HG03159 (cell line): ENCODE data around the gene EEF1AKMT3.
"Not testable (repeated sequence)": the region's sequence is repeated elsewhere in the genome, so short reads cannot be mapped to it uniquely, and the experiment has no call there.

Experiments
- ATAC-seq: cut with Tn5 transposase; IDR thresholded peaks from one replicate; pipeline ENCODE4 v1.9.1; 2021; ENCODE audit warnings: mild to moderate bottlenecking, moderate library complexity; ENCODE audit not compliant: unreplicated experiment

The EEF1AKMT3 gene

GRCh38 chr12:57815177-57816000 lies 43.0 kb downstream of the EEF1AKMT3 start:
- no peak for ATAC-seq

- no peak for ATAC-seq
These were observed 43.8 kb downstream of the EEF1AKMT3 start for GRCh38 chr12:57816001-57816854.

GRCh38 chr12:57816855-57817151 lies 44.4 kb downstream of the EEF1AKMT3 start:
- ATAC-seq, result no peak

GRCh38 chr12:57817261-57817989 lies 45.0 kb downstream of the EEF1AKMT3 start:
- no peak for ATAC-seq

GRCh38 chr12:57817990-57818331 lies 45.5 kb downstream of the EEF1AKMT3 start:
- ATAC-seq, result not testable (repeated sequence)

GRCh38 chr12:57820119-57820518 lies 47.7 kb downstream of the EEF1AKMT3 start:
- ATAC-seq, result not testable (repeated sequence)

- not testable (repeated sequence) for ATAC-seq
These were observed 48.6 kb downstream of the EEF1AKMT3 start for GRCh38 chr12:57821015-57821414.

GRCh38 chr12:57821474-57822214 lies 49.2 kb downstream of the EEF1AKMT3 start:
- no peak for ATAC-seq

- no peak for ATAC-seq
These were observed 50.1 kb downstream of the EEF1AKMT3 start for GRCh38 chr12:57822392-57823130.

- no peak for ATAC-seq
These were observed 50.9 kb downstream of the EEF1AKMT3 start for GRCh38 chr12:57823131-57823907.

- no peak for ATAC-seq
These were observed 51.7 kb downstream of the EEF1AKMT3 start for GRCh38 chr12:57823908-57824640.

GRCh38 chr12:57825451-57825850 lies 53.0 kb downstream of the EEF1AKMT3 start:
- ATAC-seq, result no peak

GRCh38 chr12:57826400-57826799 lies 54.0 kb downstream of the EEF1AKMT3 start:
- ATAC-seq, result no peak

GRCh38 chr12:57826966-57827365 lies 54.6 kb downstream of the EEF1AKMT3 start:
- no peak for ATAC-seq

GRCh38 chr12:57829025-57829777 lies 56.8 kb downstream of the EEF1AKMT3 start:
- no peak for ATAC-seq

- ATAC-seq, result no peak
These were observed 58.0 kb downstream of the EEF1AKMT3 start for GRCh38 chr12:57830393-57830792.
